Mammary epithelial cell (primary cell): Measurements from ENCODE around the gene CCR8.
"Not testable (repeated sequence)": the region's sequence is repeated elsewhere in the genome, so short reads cannot be mapped to it uniquely, and the experiment has no call there.

Experiments used
- EZH2 ChIP-seq: IDR thresholded peaks from 2 replicates; pipeline ENCODE4 v1.6.1; 2012; ENCODE audit warnings: low read length, inconsistent platforms, borderline replicate concordance
- TF ChIP-seq, protein P1 (sequence below), 2 donors: IDR thresholded peaks in 1 of 2; conservative IDR thresholded peaks in 1 of 2; 2 replicates each; pipeline ENCODE4 v1.5.1; 2011 to 2012; ENCODE audit warnings: inconsistent platforms in 2 of 2, low read length in 2 of 2, mild to moderate bottlenecking in 2 of 2, control low read depth in 1 of 2, low read depth in 1 of 2; ENCODE audit not compliant: insufficient read depth in 1 of 2; ENCODE audit errors: extremely low read depth in 1 of 2

DNA sequence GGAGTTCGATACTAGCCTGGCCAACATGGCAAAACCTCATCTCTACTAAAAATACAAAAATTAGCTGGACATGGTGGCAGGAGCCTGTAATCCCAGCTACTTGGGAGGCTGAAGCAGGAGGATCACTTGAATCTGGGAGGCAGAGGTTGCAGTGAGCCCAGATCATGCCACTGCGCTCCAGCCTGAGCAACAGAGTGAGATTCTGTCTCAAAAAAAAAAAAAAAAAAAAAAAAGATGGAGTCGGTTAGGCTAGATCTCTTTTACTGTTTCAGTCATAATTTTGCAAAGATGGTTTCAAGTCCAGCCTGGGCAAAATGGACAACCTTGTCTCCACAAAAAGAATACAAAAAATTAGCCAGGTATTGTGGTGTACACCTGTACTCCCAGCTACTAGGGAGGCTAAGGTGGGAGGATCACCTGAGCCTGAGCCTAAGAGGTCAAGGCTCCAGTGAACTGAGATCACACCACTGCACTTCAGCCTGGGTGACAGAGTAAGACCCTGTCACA lies 7.2 kb upstream of the CCR8 start:
- TF ChIP-seq, protein P1, sequence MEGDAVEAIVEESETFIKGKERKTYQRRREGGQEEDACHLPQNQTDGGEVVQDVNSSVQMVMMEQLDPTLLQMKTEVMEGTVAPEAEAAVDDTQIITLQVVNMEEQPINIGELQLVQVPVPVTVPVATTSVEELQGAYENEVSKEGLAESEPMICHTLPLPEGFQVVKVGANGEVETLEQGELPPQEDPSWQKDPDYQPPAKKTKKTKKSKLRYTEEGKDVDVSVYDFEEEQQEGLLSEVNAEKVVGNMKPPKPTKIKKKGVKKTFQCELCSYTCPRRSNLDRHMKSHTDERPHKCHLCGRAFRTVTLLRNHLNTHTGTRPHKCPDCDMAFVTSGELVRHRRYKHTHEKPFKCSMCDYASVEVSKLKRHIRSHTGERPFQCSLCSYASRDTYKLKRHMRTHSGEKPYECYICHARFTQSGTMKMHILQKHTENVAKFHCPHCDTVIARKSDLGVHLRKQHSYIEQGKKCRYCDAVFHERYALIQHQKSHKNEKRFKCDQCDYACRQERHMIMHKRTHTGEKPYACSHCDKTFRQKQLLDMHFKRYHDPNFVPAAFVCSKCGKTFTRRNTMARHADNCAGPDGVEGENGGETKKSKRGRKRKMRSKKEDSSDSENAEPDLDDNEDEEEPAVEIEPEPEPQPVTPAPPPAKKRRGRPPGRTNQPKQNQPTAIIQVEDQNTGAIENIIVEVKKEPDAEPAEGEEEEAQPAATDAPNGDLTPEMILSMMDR (conservative IDR thresholded peaks at IDR 0.05 in 1 of 2, IDR thresholded peaks at IDR 0.05 in 1 of 2; ENCODE audit: extremely low read depth in 1 of 2, insufficient read depth in 1 of 2, low read depth in 1 of 2, low read length in 2 of 2), result not testable (repeated sequence)
- not testable (repeated sequence) for TF ChIP-seq EZH2
